Cardiac muscle cell (in vitro differentiated cells and primary cell): ENCODE data around the gene OR6C4. TPM values are rescaled to one million over a fixed set of nuclear protein-coding genes. Genes with fewer than 3 reads are reported as not detected.
"Not testable (repeated sequence)": the region's sequence is repeated elsewhere in the genome, so short reads cannot be mapped to it uniquely, and the experiment has no call there.

Experiments used
- DNase-seq, 2 donors: peaks; one replicate each; pipeline versions ENCODE4 v3.0.0 to v3.0.0-alpha.2; 2010 to 2017; ENCODE audit warnings: low read depth in 1 of 2, low spot score in 1 of 2
- H3K27ac ChIP-seq: fragments of 200-600 bp; sonication (generic); 2 replicates; pipeline ENCODE4 v1.5.1; 2016
- H3K27me3 ChIP-seq: fragments of 200-600 bp; sonication (generic); 2 replicates; pipeline ENCODE4 v1.6.0; 2016; ENCODE audit warnings: control low read depth
- H3K36me3 ChIP-seq: fragments of 200-600 bp; sonication (generic); 2 replicates; pipeline ENCODE4 v1.5.1; 2016; ENCODE audit warnings: control low read depth
- H3K4me1 ChIP-seq: fragments of 200-600 bp; sonication (generic); 2 replicates; pipeline ENCODE4 v1.8.1; 2017; ENCODE audit warnings: low read depth, mild to moderate bottlenecking, mixed run types
- H3K4me3 ChIP-seq: fragments of 200-600 bp; sonication (generic); 2 replicates; pipeline ENCODE4 v1.5.1; 2016; ENCODE audit warnings: mild to moderate bottlenecking
- H3K9me3 ChIP-seq: fragments of 200-600 bp; sonication (generic); 2 replicates; pipeline ENCODE4 v1.5.1; 2017; ENCODE audit warnings: low read depth, mild to moderate bottlenecking, control low read depth
- polyA plus RNA-seq: library from polyadenylated mRNA; unstranded; fragments of >200 nt; fragmentation: Nextera tagmentation; extraction: Ambion mirVana; gene quantifications from 2 replicates; pipeline ENCODE4 v1.2.1, GENCODE V29; 2016
- total RNA-seq: library from RNA; depleted of rRNA; stranded (reverse); fragments of >200 nt; gene quantifications from 2 replicates; pipeline ENCODE4 v1.2.3, GENCODE V29; 2016
- TF ChIP-seq, protein P1 (sequence below): IDR thresholded peaks from 2 replicates; pipeline ENCODE4 v1.5.1; 2012; ENCODE audit warnings: low read depth, mild to moderate bottlenecking, low read length

Gene OR6C4
- total and polyA plus RNA-seq, 2 experiments from 2014 or later = not detected

DNA sequence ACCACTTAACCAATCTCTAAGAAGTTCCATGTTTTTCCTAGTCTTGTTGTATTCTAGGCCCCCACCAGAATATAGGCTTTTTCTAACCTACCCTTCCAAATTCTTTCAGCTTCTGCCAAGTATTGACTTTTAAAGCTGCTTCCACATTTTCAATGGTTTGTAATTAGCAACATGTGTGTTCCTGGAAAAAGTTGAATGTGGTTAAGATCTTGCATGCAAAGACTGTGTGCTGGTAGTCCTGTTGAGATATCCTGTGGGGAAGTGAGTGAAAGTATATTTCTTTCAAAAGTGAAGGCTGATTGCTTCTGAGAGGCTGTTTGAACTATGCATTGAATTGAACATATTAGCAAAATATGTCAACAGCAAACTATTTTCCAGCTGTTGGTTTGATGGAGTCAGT is 646 bp upstream of the OR6C4 start:
- no peak overlapping the region for H3K27ac ChIP-seq
- DNase-seq = no peak
- H3K4me3 ChIP-seq = no peak overlapping the region
- H3K36me3 ChIP-seq = no peaks in the 10 kb centered on the region
- H3K9me3 ChIP-seq = no peaks in the 10 kb centered on the region
- H3K4me1 ChIP-seq = no peaks in the 10 kb centered on the region
- TF ChIP-seq, protein P1, sequence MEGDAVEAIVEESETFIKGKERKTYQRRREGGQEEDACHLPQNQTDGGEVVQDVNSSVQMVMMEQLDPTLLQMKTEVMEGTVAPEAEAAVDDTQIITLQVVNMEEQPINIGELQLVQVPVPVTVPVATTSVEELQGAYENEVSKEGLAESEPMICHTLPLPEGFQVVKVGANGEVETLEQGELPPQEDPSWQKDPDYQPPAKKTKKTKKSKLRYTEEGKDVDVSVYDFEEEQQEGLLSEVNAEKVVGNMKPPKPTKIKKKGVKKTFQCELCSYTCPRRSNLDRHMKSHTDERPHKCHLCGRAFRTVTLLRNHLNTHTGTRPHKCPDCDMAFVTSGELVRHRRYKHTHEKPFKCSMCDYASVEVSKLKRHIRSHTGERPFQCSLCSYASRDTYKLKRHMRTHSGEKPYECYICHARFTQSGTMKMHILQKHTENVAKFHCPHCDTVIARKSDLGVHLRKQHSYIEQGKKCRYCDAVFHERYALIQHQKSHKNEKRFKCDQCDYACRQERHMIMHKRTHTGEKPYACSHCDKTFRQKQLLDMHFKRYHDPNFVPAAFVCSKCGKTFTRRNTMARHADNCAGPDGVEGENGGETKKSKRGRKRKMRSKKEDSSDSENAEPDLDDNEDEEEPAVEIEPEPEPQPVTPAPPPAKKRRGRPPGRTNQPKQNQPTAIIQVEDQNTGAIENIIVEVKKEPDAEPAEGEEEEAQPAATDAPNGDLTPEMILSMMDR = no peak
- H3K27me3 ChIP-seq = no peaks in the 10 kb centered on the region

DNA sequence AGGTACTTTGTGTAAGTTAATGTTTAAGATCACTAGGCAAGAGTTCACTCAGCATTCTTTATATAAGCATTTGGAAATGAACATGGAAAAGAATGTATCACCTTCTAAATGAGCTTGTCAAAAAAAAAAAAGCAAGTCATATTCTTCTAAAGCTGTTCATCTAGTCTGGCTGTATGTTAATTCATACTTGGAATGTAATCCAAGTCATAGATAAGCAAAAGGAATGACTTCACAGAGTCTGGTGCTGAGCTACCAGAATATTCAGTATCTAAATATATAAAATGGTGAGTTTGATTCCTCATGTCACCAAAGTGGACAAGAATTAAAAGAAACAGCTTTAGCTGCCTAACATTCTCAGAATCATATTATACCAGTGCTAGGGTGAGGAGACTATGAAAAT is 4.9 kb downstream of the OR6C4 start:
- TF ChIP-seq, protein P1 = no peak
- DNase-seq = no peak
- peaks cover 3% of the 10 kb centered on the region for H3K9me3 ChIP-seq
- no peak overlapping the region for H3K4me3 ChIP-seq
- H3K4me1 ChIP-seq = no peaks in the 10 kb centered on the region
- no peaks in the 10 kb centered on the region for H3K27me3 ChIP-seq
- H3K36me3 ChIP-seq = no peaks in the 10 kb centered on the region
- no peak overlapping the region for H3K27ac ChIP-seq

DNA sequence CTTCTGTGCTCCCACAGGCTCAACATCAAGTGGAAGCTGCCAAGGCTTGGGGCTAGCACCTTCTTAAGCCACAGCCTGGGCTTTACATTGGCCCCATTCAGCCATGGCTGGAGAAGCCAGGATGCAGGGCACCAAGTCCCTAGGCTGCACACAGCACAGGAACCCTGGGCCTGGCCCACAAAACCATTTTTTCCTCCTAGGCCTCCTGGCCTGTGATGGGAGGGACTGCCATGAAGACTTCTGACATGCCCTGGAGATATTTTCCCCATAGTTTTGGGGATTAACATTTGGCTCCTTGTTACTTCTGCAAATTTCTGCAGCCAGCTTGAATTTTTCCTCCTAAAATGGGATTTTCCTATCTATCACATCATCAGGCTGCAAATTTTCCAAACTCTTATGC is 20.7 kb downstream of the OR6C4 start:
- H3K36me3 ChIP-seq, H3K27me3 ChIP-seq, H3K4me1 ChIP-seq, H3K4me3 ChIP-seq, H3K9me3 ChIP-seq, DNase-seq, H3K27ac ChIP-seq: not testable (repeated sequence)

DNA sequence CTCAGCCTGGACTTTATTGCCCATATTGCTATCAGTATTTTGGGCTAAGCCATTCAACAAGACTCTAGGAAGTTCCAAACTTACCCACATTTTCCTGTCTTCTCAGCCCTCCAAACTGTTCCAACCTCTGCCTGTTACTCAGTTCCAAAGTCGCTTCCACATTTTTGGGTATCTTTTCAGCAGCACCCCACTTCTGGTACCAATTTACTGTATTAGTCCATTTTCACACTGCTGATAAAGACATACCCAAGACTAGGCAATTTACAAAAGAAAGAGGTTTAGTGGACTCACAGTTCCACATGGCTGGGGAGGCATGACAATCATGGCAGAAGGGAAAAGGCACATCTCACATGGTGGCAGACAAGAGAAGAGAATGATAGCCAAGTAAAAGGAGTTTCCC is 21.3 kb downstream of the OR6C4 start:
- not testable (repeated sequence) for H3K27me3 ChIP-seq, H3K4me1 ChIP-seq, DNase-seq, H3K9me3 ChIP-seq, H3K27ac ChIP-seq, H3K36me3 ChIP-seq, H3K4me3 ChIP-seq

DNA sequence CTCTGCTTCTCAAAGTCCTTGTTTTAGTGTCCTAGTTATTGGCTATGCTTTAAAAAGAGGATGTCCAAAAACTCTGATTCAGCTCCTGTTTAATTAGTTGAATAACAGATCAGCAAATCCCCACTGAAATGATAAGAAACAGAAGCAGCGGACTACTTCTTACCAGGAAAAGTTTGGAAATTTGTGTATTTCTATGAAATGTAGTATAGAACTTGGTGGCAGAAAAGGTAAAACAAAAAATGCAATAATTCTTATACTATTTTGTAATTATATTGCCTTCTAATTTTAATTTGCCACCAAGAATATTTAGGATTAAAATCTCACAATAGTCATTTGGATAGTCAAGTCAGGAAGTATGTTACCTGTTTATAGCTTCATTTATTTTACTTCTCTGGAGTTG is 22.8 kb downstream of the OR6C4 start, which contains the start of gene OR2AP1:
Gene OR2AP1, plus strand, starts transcription at position 301 of the 400 bp plus-strand sequence. CDS start 1,947 bp downstream, outside the sequence.
- no peaks in the 10 kb centered on the region for H3K4me1 ChIP-seq
- TF ChIP-seq, protein P1 = no peak
- no peaks in the 10 kb centered on the region for H3K27me3 ChIP-seq
- no peak within 1 kb of the TSS for H3K4me3 ChIP-seq
- DNase-seq = no peak
- H3K9me3 ChIP-seq = no peaks in the 10 kb centered on the region
- no peak within 1 kb of the TSS for H3K27ac ChIP-seq
- no peaks in the 10 kb centered on the region for H3K36me3 ChIP-seq

DNA sequence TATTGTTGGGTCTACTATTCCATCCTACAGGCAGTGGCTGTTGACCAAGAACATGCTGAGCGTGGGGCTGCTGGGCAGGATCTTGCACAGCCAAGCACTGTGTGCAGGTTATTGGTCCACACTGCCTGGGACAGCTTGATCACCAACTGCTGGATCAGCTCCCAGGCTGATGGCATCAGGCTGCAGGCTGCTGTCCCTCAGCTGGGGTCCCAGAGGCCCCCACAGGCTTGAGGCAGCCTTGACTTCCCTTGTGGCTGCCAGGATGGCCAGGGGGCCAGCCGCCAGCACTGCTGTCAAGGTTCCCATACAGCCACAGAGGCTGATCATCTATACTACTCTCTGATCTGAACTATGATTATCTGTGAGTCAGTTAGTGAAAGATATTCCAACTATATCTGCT is 32.7 kb downstream of the OR6C4 start:
- no peaks in the 10 kb centered on the region for H3K36me3 ChIP-seq
- no peaks in the 10 kb centered on the region for H3K4me1 ChIP-seq
- no peak overlapping the region for H3K27ac ChIP-seq
- H3K4me3 ChIP-seq = no peak overlapping the region
- TF ChIP-seq, protein P1 = no peak
- no peaks in the 10 kb centered on the region for H3K9me3 ChIP-seq
- H3K27me3 ChIP-seq = no peaks in the 10 kb centered on the region
- no peak for DNase-seq

DNA sequence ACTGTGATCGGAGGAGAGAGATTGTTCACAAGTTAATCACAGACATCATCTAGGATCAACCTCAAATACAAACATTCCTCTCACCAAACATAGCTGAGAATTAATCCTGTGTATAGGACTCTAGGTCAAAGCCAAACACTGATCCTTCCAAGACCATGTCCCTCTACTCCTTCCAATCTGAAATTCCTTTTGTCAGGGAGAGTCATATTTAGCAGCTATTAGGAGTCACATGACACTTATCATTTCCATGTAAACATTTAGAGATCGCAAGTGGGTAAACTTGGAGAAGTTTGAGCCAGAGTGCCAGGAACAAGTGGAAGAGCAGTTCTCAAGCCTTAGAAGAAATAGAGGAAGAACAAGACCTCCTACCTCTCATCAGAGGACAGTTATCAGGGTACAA is 36.4 kb downstream of the OR6C4 start:
- Histone ChIP-seq H3K27me3 (no peaks in the 10 kb centered on the region), H3K36me3 (no peaks in the 10 kb centered on the region), H3K9me3 (no peaks in the 10 kb centered on the region), H3K4me1 (no peaks in the 10 kb centered on the region), H3K4me3 (no peak overlapping the region), H3K27ac (no peak overlapping the region)
- no peak for DNase-seq
- TF ChIP-seq, protein P1 = no peak

DNA sequence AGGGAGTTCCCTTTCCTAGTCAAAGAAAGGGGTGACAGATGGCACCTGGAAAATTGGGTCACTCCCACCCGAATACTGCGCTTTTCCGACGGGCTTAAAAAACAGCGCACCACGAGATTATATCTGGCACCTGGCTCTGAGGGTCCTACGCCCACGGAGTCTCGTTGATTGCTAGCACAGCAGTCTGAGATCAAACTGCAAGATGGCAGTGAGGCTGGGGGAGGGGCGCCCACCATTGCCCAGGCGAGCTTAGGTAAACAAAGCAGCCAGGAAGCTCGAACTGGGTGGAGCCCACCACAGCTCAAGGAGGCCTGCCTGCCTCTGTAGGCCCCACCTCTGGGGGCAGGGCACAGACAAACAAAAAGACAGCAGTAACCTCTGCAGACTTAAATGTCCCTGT is 40.8 kb downstream of the OR6C4 start:
- not testable (repeated sequence) for H3K4me3 ChIP-seq

More for the DNA sequence above, 40.8 kb downstream of the OR6C4 start:
- H3K27ac ChIP-seq, H3K9me3 ChIP-seq, H3K36me3 ChIP-seq, H3K27me3 ChIP-seq, DNase-seq, H3K4me1 ChIP-seq: not testable (repeated sequence)
